ENCODE results near the gene LAMC1. TPM values are rescaled to one million over a fixed set of nuclear protein-coding genes. Genes with fewer than 3 reads are reported as not detected.

Gene LAMC1
- total and polyA plus RNA-seq, 12 donors = 12.3 to 110 (median 75.9) TPM

GRCh38 chr1:183131166-183131565 is 107.9 kb downstream of the LAMC1 start:
- 80 to 96% (median 87%) methylated on average over 2 of the region's 2 CpGs for WGBS, 4 donors
- no peak overlapping the region for H3K4me3 ChIP-seq
- no peak for DNase-seq
- H3K27ac ChIP-seq = no peak overlapping the region
- peaks cover 0 to 81% of the 10 kb centered on the region in 2 donors for H3K36me3 ChIP-seq (replicated peaks in 1 of 2)
- no peaks in the 10 kb centered on the region for H3K9me3 ChIP-seq (replicated peaks in 1 of 3)
- H3K4me1 ChIP-seq (replicated peaks in 1 of 2) = no peaks in the 10 kb centered on the region
- no peaks in the 10 kb centered on the region for H3K27me3 ChIP-seq
- TF ChIP-seq CTCF (IDR thresholded peaks at IDR 0.05) (no peak), POLR2A (IDR thresholded peaks at IDR 0.05) (no peak)
- intact Hi-C loops (cut with DNase I) = loop anchor here in 1 of 2 donors (10.0 kb wide), 1 partner anchor 166 kb away; no protein-coding TSS in a partner anchor

- peaks cover 0 to 67% of the 10 kb centered on the region in 2 donors for H3K36me3 ChIP-seq (replicated peaks in 1 of 2)
- no peak overlapping the region for H3K27ac ChIP-seq
- no peaks in the 10 kb centered on the region for H3K4me1 ChIP-seq (replicated peaks in 1 of 2)
- no peak for TF ChIP-seq CTCF (IDR thresholded peaks at IDR 0.05)
- TF ChIP-seq POLR2A (IDR thresholded peaks at IDR 0.05) = no peak
- intact Hi-C loops (cut with DNase I) = loop anchor here in 1 of 2 donors (10.0 kb wide), 1 partner anchor 171 kb away; no protein-coding TSS in a partner anchor
- no peaks in the 10 kb centered on the region for H3K27me3 ChIP-seq
- no peaks in the 10 kb centered on the region for H3K9me3 ChIP-seq (replicated peaks in 1 of 3)
- H3K4me3 ChIP-seq = no peak overlapping the region
- no peak for DNase-seq
- 80 to 98% (median 89%) methylated on average over 2 of the region's 2 CpGs for WGBS, 4 donors
These were observed 112.1 kb downstream of the LAMC1 start for GRCh38 chr1:183135336-183135735.

- peaks cover 0 to 59% of the 10 kb centered on the region in 2 donors for H3K36me3 ChIP-seq (replicated peaks in 1 of 2)
- no peak for DNase-seq
- intact Hi-C loops (cut with DNase I) = loop anchor here in 1 of 2 donors (10.0 kb wide), 1 partner anchor 173 kb away; no protein-coding TSS in a partner anchor
- TF ChIP-seq CTCF (IDR thresholded peaks at IDR 0.05) = no peak
- TF ChIP-seq POLR2A (IDR thresholded peaks at IDR 0.05) = no peak
- no peaks in the 10 kb centered on the region for H3K9me3 ChIP-seq (replicated peaks in 1 of 3)
- no peak overlapping the region for H3K4me3 ChIP-seq
- no peaks in the 10 kb centered on the region for H3K27me3 ChIP-seq
- no peak overlapping the region for H3K27ac ChIP-seq
- no peaks in the 10 kb centered on the region for H3K4me1 ChIP-seq (replicated peaks in 1 of 2)
- 68 to 79% (median 74%) methylated on average over 3 of the region's 3 CpGs for WGBS, 4 donors
These were observed 114.6 kb downstream of the LAMC1 start for GRCh38 chr1:183137782-183138181.

GRCh38 chr1:183138301-183138700 is 115.1 kb downstream of the LAMC1 start:
- Histone ChIP-seq H3K36me3 (replicated peaks in 1 of 2) (peaks cover 0 to 58% of the 10 kb centered on the region in 2 donors), H3K9me3 (replicated peaks in 1 of 3) (no peaks in the 10 kb centered on the region), H3K27ac (no peak overlapping the region), H3K4me3 (no peak overlapping the region), H3K27me3 (no peaks in the 10 kb centered on the region), H3K4me1 (replicated peaks in 1 of 2) (no peaks in the 10 kb centered on the region)
- 67 to 87% (median 81%) methylated on average over 4 of the region's 4 CpGs for whole genome bisulfite sequencing, 4 donors
- DNase-seq = no peak
- intact Hi-C loops (cut with DNase I) = loop anchor here in 1 of 2 donors (10.0 kb wide), 1 partner anchor 174 kb away; no protein-coding TSS in a partner anchor
- TF ChIP-seq POLR2A (IDR thresholded peaks at IDR 0.05) = no peak
- no peak for TF ChIP-seq CTCF (IDR thresholded peaks at IDR 0.05)
